Measurements from ENCODE around the gene MSL1.

- TF ChIP-seq CTCF (conservative IDR thresholded peaks at IDR 0.05) (no peak), ZFX (IDR thresholded peaks at IDR 0.05) (no peak)
Measured at GRCh38 chr17:40108970-40109824, 12.6 kb upstream of the MSL1 start.
